Neural cell (in vitro differentiated cells): ENCODE results near the gene ACP2.

Experiments used
- EP300 ChIP-seq: fragments of 450-650 bp; conservative IDR thresholded peaks from 2 replicates; pipeline ENCODE4 v1.6.1; 2014; ENCODE audit warnings: antibody characterized with exemption, mild to moderate bottlenecking, moderate library complexity; ENCODE audit not compliant: poor library complexity, severe bottlenecking
- EZH2 ChIP-seq: fragments of 200-600, 300-800 bp; shearing (Covaris generic), sonication (generic); IDR thresholded peaks from 2 replicates; pipeline ENCODE4 v1.6.1; 2014; ENCODE audit warnings: antibody characterized with exemption, low read length, borderline replicate concordance, mild to moderate bottlenecking; ENCODE audit not compliant: insufficient read depth, poor library complexity, severe bottlenecking
- MXI1 ChIP-seq: fragments of 450-650 bp; conservative IDR thresholded peaks from 2 replicates; pipeline ENCODE4 v1.6.1; 2014; ENCODE audit warnings: antibody characterized with exemption, mild to moderate bottlenecking; ENCODE audit not compliant: poor library complexity, severe bottlenecking
- POLR2AphosphoS5 ChIP-seq: IDR thresholded peaks from 2 replicates; pipeline ENCODE4 v1.6.1; 2012
- RAD21 ChIP-seq: fragments of 450-650 bp; conservative IDR thresholded peaks from 2 replicates; pipeline ENCODE4 v1.6.1; 2014; ENCODE audit warnings: antibody characterized with exemption, mild to moderate bottlenecking, moderate library complexity
- SMC3 ChIP-seq: fragments of 450-650 bp; conservative IDR thresholded peaks from 2 replicates; pipeline ENCODE4 v1.6.1; 2014; ENCODE audit warnings: antibody characterized with exemption, mild to moderate bottlenecking, moderate library complexity; ENCODE audit not compliant: poor library complexity
- TAF1 ChIP-seq: IDR thresholded peaks from 2 replicates; pipeline ENCODE4 v1.6.1; 2012; ENCODE audit warnings: low read depth
- TF ChIP-seq, protein P1 (sequence below): fragments of 450-650 bp; IDR thresholded peaks from 2 replicates; pipeline ENCODE4 v1.5.1; 2014; ENCODE audit warnings: antibody characterized with exemption, mild to moderate bottlenecking, moderate library complexity; ENCODE audit not compliant: poor library complexity, severe bottlenecking
- TF ChIP-seq, protein P2 (sequence below): IDR thresholded peaks from 2 replicates; pipeline ENCODE4 v1.6.1; 2012; ENCODE audit warnings: borderline replicate concordance

DNA sequence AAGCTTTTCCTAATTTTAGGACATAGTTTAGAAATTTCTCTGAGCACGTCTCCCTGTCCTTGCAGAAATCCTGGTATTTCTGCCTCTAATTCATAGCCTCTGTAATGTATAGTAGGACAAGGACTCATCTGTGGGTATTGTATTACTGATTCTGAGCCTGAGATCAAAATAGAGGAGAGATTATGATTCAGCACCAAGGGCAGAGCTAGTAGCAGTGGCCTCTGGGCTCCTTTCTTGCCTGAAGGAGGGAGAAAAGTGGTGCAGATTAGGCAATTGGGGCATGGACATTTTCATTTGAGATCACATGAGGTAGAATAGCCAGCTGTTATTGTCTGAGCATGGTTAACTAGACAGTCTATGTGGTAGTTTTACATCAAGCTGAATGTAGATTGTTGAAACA lies 24.1 kb upstream of the ACP2 start:
- TF ChIP-seq, protein P1, sequence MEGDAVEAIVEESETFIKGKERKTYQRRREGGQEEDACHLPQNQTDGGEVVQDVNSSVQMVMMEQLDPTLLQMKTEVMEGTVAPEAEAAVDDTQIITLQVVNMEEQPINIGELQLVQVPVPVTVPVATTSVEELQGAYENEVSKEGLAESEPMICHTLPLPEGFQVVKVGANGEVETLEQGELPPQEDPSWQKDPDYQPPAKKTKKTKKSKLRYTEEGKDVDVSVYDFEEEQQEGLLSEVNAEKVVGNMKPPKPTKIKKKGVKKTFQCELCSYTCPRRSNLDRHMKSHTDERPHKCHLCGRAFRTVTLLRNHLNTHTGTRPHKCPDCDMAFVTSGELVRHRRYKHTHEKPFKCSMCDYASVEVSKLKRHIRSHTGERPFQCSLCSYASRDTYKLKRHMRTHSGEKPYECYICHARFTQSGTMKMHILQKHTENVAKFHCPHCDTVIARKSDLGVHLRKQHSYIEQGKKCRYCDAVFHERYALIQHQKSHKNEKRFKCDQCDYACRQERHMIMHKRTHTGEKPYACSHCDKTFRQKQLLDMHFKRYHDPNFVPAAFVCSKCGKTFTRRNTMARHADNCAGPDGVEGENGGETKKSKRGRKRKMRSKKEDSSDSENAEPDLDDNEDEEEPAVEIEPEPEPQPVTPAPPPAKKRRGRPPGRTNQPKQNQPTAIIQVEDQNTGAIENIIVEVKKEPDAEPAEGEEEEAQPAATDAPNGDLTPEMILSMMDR: no peak
- no peak for TF ChIP-seq EP300
- no peak for TF ChIP-seq POLR2AphosphoS5
- no peak for TF ChIP-seq MXI1
- TF ChIP-seq TAF1: no peak
- TF ChIP-seq, protein P2, sequence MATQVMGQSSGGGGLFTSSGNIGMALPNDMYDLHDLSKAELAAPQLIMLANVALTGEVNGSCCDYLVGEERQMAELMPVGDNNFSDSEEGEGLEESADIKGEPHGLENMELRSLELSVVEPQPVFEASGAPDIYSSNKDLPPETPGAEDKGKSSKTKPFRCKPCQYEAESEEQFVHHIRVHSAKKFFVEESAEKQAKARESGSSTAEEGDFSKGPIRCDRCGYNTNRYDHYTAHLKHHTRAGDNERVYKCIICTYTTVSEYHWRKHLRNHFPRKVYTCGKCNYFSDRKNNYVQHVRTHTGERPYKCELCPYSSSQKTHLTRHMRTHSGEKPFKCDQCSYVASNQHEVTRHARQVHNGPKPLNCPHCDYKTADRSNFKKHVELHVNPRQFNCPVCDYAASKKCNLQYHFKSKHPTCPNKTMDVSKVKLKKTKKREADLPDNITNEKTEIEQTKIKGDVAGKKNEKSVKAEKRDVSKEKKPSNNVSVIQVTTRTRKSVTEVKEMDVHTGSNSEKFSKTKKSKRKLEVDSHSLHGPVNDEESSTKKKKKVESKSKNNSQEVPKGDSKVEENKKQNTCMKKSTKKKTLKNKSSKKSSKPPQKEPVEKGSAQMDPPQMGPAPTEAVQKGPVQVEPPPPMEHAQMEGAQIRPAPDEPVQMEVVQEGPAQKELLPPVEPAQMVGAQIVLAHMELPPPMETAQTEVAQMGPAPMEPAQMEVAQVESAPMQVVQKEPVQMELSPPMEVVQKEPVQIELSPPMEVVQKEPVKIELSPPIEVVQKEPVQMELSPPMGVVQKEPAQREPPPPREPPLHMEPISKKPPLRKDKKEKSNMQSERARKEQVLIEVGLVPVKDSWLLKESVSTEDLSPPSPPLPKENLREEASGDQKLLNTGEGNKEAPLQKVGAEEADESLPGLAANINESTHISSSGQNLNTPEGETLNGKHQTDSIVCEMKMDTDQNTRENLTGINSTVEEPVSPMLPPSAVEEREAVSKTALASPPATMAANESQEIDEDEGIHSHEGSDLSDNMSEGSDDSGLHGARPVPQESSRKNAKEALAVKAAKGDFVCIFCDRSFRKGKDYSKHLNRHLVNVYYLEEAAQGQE: no peak
- TF ChIP-seq RAD21: no peak
- no peak for TF ChIP-seq EZH2
- TF ChIP-seq SMC3: no peak
